CD4-positive, alpha-beta memory T cell (primary cell): Measurements from ENCODE around the gene TBL1X. TPM values are rescaled to one million over a fixed set of nuclear protein-coding genes. Genes with fewer than 3 reads are reported as not detected.

ENCODE experiments used
- CTCF ChIA-PET: fragments of 350-600 bp; sonication (Branson Sonifier 250); formaldehyde crosslinking; loops from one replicate; lab custom pipeline; 2021; ENCODE audit warnings: inconsistent platforms; ENCODE audit not compliant: partially characterized antibody; lab: Charles Lee
- POLR2A ChIA-PET: fragments of 350-600 bp; sonication (Branson Sonifier 250); formaldehyde crosslinking; loops from one replicate; lab custom pipeline; 2021; ENCODE audit not compliant: partially characterized antibody; lab: Charles Lee
- DNase-seq, 5 donors: peaks; one replicate each; pipeline versions ENCODE4 v3.0.0 to v3.0.0-alpha.2; 2020 to 2022; ENCODE audit warnings: mixed read lengths in 1 of 5
- H3K27ac ChIP-seq: one replicate; pipeline ENCODE4 v1.7.0; 2013; ENCODE audit warnings: low read depth, low read length
- H3K27me3 ChIP-seq: 2 replicates; pipeline ENCODE4 v1.7.0; 2013; ENCODE audit warnings: mild to moderate bottlenecking, low read length, moderate library complexity; ENCODE audit not compliant: insufficient read depth
- H3K36me3 ChIP-seq: 2 replicates; pipeline ENCODE4 v1.7.0; 2013; ENCODE audit warnings: mild to moderate bottlenecking, low read length, moderate library complexity; ENCODE audit not compliant: insufficient read depth
- H3K4me1 ChIP-seq: 2 replicates; pipeline ENCODE4 v1.7.0; 2013; ENCODE audit warnings: mild to moderate bottlenecking, low read length, moderate library complexity; ENCODE audit not compliant: insufficient read depth
- H3K4me3 ChIP-seq, 2 donors: one replicate each; pipeline ENCODE4 v1.7.0; 2013; ENCODE audit warnings: low read length in 2 of 2, mild to moderate bottlenecking in 1 of 2
- H3K9me3 ChIP-seq, 2 donors: one replicate each; pipeline ENCODE4 v1.7.0; 2013; ENCODE audit warnings: low read length in 2 of 2, control low read depth in 1 of 2; ENCODE audit not compliant: control insufficient read depth in 1 of 2
- H3K27ac Mint-ChIP-seq, 7 donors: one replicate each; pipeline ENCODE4 v1.8.0; 2020 to 2021; ENCODE audit warnings: mixed read lengths in 7 of 7, mild to moderate bottlenecking in 6 of 7, inconsistent platforms in 3 of 7, moderate library complexity in 3 of 7
- H3K27me3 Mint-ChIP-seq, 2 donors: one replicate each; pipeline ENCODE4 v1.8.0; 2020 to 2021; ENCODE audit warnings: mixed read lengths in 2 of 2
- H3K36me3 Mint-ChIP-seq, 2 donors: one replicate each; pipeline ENCODE4 v1.8.0; 2020 to 2021; ENCODE audit warnings: mixed read lengths in 2 of 2, inconsistent platforms in 1 of 2, mild to moderate bottlenecking in 1 of 2
- H3K4me1 Mint-ChIP-seq, 4 donors: one replicate each; pipeline ENCODE4 v1.8.0; 2020 to 2021; ENCODE audit warnings: mixed read lengths in 4 of 4, mild to moderate bottlenecking in 1 of 4
- H3K4me3 Mint-ChIP-seq, 8 donors: one replicate each; pipeline ENCODE4 v1.8.0; 2020 to 2021; ENCODE audit warnings: mixed read lengths in 8 of 8, mild to moderate bottlenecking in 7 of 8, moderate library complexity in 6 of 8, inconsistent platforms in 3 of 8
- H3K9me3 Mint-ChIP-seq, 8 donors: one replicate each; pipeline ENCODE4 v1.8.0; 2020 to 2021; ENCODE audit warnings: mixed read lengths in 8 of 8, mild to moderate bottlenecking in 5 of 8, inconsistent platforms in 3 of 8, moderate library complexity in 1 of 8
- intact Hi-C: fragments of 100-400 bp; cut with micrococcal nuclease; formaldehyde crosslinking; loops from one replicate; pipeline ENCODE4 v1.15.1; 2023
- polyA plus RNA-seq, 2 donors: library from polyadenylated mRNA; unstranded; fragments of 300-500 nt; fragmentation: Illumina TruSeq; gene quantifications; one replicate each; pipeline ENCODE4 v1.2.3, GENCODE V29; 2021
- total RNA-seq, 2 experiments: library from RNA; stranded (reverse); gene quantifications; one replicate each; pipeline ENCODE4 v1.2.3, GENCODE V29; 2021

Gene TBL1X
- total and polyA plus RNA-seq, 4 experiments from 2014 or later, result 6.1 to 50.5 (median 34.3) TPM

GRCh38 chrX:9634551-9634950, 169.7 kb downstream of the TBL1X start:
- H3K4me3 Mint-ChIP-seq, result no peak overlapping the region
- no peak for DNase-seq
- no peak overlapping the region for H3K27ac ChIP-seq
- H3K27me3 ChIP-seq, result no peaks in the 10 kb centered on the region
- no peaks in the 10 kb centered on the region for H3K27me3 Mint-ChIP-seq
- ChIA-PET POLR2A (no interaction called here), CTCF (no interaction called here)
- peaks cover 0 to 4% of the 10 kb centered on the region in 2 donors for H3K36me3 Mint-ChIP-seq
- intact Hi-C loops, result no loop called here
- H3K4me1 ChIP-seq, result no peaks in the 10 kb centered on the region
- peaks cover 3 to 10% (median 6%) of the 10 kb centered on the region in 4 donors for H3K4me1 Mint-ChIP-seq
- H3K4me3 ChIP-seq, result no peak overlapping the region
- no peaks in the 10 kb centered on the region for H3K9me3 ChIP-seq
- H3K27ac Mint-ChIP-seq, result peak overlapping the region in 1 of 7 donors; percentile 67
- H3K9me3 Mint-ChIP-seq, result peaks cover 0 to 2% (median 0%) of the 10 kb centered on the region in 8 donors
- H3K36me3 ChIP-seq, result no peaks in the 10 kb centered on the region

- H3K27ac ChIP-seq, result no peak overlapping the region
- ChIA-PET CTCF (no interaction called here), POLR2A (no interaction called here)
- H3K4me1 ChIP-seq, result no peaks in the 10 kb centered on the region
- H3K27me3 ChIP-seq, result no peaks in the 10 kb centered on the region
- no peak for DNase-seq
- H3K4me3 ChIP-seq, result no peak overlapping the region
- peaks cover 0 to 4% of the 10 kb centered on the region in 2 donors for H3K36me3 Mint-ChIP-seq
- no peak overlapping the region for H3K4me3 Mint-ChIP-seq
- no peaks in the 10 kb centered on the region for H3K27me3 Mint-ChIP-seq
- H3K36me3 ChIP-seq, result no peaks in the 10 kb centered on the region
- intact Hi-C loops, result no loop called here
- H3K9me3 Mint-ChIP-seq, result peaks cover 0 to 2% (median 0%) of the 10 kb centered on the region in 8 donors
- peaks cover 3 to 10% (median 4%) of the 10 kb centered on the region in 4 donors for H3K4me1 Mint-ChIP-seq
- H3K27ac Mint-ChIP-seq, result no peak overlapping the region
- H3K9me3 ChIP-seq, result no peaks in the 10 kb centered on the region
These were observed 170.5 kb downstream of the TBL1X start for GRCh38 chrX:9635368-9635767.

GRCh38 chrX:9635803-9636202, 170.9 kb downstream of the TBL1X start:
- Mint-ChIP-seq H3K27me3 (no peaks in the 10 kb centered on the region), H3K4me3 (no peak overlapping the region), H3K27ac (no peak overlapping the region), H3K9me3 (peaks cover 0 to 2% (median 0%) of the 10 kb centered on the region in 8 donors), H3K4me1 (peaks cover 3 to 10% (median 4%) of the 10 kb centered on the region in 4 donors), H3K36me3 (peaks cover 0 to 4% of the 10 kb centered on the region in 2 donors)
- H3K27me3 ChIP-seq, result no peaks in the 10 kb centered on the region
- no peak overlapping the region for H3K4me3 ChIP-seq
- H3K27ac ChIP-seq, result no peak overlapping the region
- ChIA-PET POLR2A (no interaction called here), CTCF (no interaction called here)
- H3K9me3 ChIP-seq, result no peaks in the 10 kb centered on the region
- no peaks in the 10 kb centered on the region for H3K36me3 ChIP-seq
- no peak for DNase-seq
- intact Hi-C loops, result no loop called here
- H3K4me1 ChIP-seq, result no peaks in the 10 kb centered on the region

- CTCF ChIA-PET, result no interaction called here
- no peaks in the 10 kb centered on the region for H3K9me3 Mint-ChIP-seq
- Histone ChIP-seq H3K27me3 (no peaks in the 10 kb centered on the region), H3K4me3 (no peak overlapping the region), H3K36me3 (no peaks in the 10 kb centered on the region), H3K4me1 (peaks cover 4% of the 10 kb centered on the region), H3K27ac (no peak overlapping the region), H3K9me3 (no peaks in the 10 kb centered on the region)
- no peaks in the 10 kb centered on the region for H3K27me3 Mint-ChIP-seq
- H3K27ac Mint-ChIP-seq, result no peak overlapping the region
- intact Hi-C loops, result no loop called here
- H3K4me3 Mint-ChIP-seq, result no peak overlapping the region
- no peak for DNase-seq
- peaks cover 0 to 1% of the 10 kb centered on the region in 2 donors for H3K36me3 Mint-ChIP-seq
- POLR2A ChIA-PET, result no interaction called here
- peaks cover 5 to 27% (median 16%) of the 10 kb centered on the region in 4 donors for H3K4me1 Mint-ChIP-seq
These were observed 174.0 kb downstream of the TBL1X start for GRCh38 chrX:9638871-9639270.

GRCh38 chrX:9642270-9642995, 177.6 kb downstream of the TBL1X start:
- POLR2A ChIA-PET, result no interaction called here
- H3K27me3 Mint-ChIP-seq, result no peaks in the 10 kb centered on the region
- CTCF ChIA-PET, result no interaction called here
- H3K4me1 Mint-ChIP-seq, result peaks cover 10 to 39% (median 22%) of the 10 kb centered on the region in 4 donors
- H3K27ac Mint-ChIP-seq, result peak overlapping the region in 4 of 7 donors; percentile 6 to 75 (median 36)
- H3K36me3 ChIP-seq, result no peaks in the 10 kb centered on the region
- H3K27ac ChIP-seq, result no peak overlapping the region
- no peaks in the 10 kb centered on the region for H3K9me3 Mint-ChIP-seq
- no peaks in the 10 kb centered on the region for H3K27me3 ChIP-seq
- H3K4me3 Mint-ChIP-seq, result no peak overlapping the region
- peaks cover 0 to under 1% of the 10 kb centered on the region in 2 donors for H3K36me3 Mint-ChIP-seq
- intact Hi-C loops, result no loop called here
- H3K4me3 ChIP-seq, result no peak overlapping the region
- no peaks in the 10 kb centered on the region for H3K9me3 ChIP-seq
- H3K4me1 ChIP-seq, result peaks cover 10% of the 10 kb centered on the region
- no peak for DNase-seq

GRCh38 chrX:9643807-9644206, 178.9 kb downstream of the TBL1X start:
- Mint-ChIP-seq H3K36me3 (no peaks in the 10 kb centered on the region), H3K9me3 (no peaks in the 10 kb centered on the region), H3K27ac (peak overlapping the region in 6 of 7 donors; percentile 26 to 88 (median 82)), H3K4me1 (peaks cover 10 to 38% (median 20%) of the 10 kb centered on the region in 4 donors), H3K27me3 (no peaks in the 10 kb centered on the region), H3K4me3 (peak overlapping the region in 3 of 8 donors; percentile 32 to 42 (median 32))
- intact Hi-C loops, result no loop called here
- CTCF ChIA-PET, result no interaction called here
- POLR2A ChIA-PET, result no interaction called here
- H3K27ac ChIP-seq, result no peak overlapping the region
- H3K4me1 ChIP-seq, result peaks cover 10% of the 10 kb centered on the region
- H3K36me3 ChIP-seq, result no peaks in the 10 kb centered on the region
- H3K27me3 ChIP-seq, result no peaks in the 10 kb centered on the region
- no peak for DNase-seq
- no peak overlapping the region for H3K4me3 ChIP-seq
- no peaks in the 10 kb centered on the region for H3K9me3 ChIP-seq

GRCh38 chrX:9644335-9644734, 179.5 kb downstream of the TBL1X start:
- Mint-ChIP-seq H3K27me3 (no peaks in the 10 kb centered on the region), H3K4me3 (peak overlapping the region in 5 of 8 donors; percentile 20 to 63 (median 32)), H3K4me1 (peaks cover 10 to 35% (median 20%) of the 10 kb centered on the region in 4 donors), H3K27ac (peak overlapping the region in 6 of 7 donors; percentile 63 to 88 (median 82)), H3K36me3 (no peaks in the 10 kb centered on the region), H3K9me3 (no peaks in the 10 kb centered on the region)
- POLR2A ChIA-PET, result no interaction called here
- intact Hi-C loops, result no loop called here
- CTCF ChIA-PET, result no interaction called here
- no peak overlapping the region for H3K27ac ChIP-seq
- peaks cover 10% of the 10 kb centered on the region for H3K4me1 ChIP-seq
- H3K4me3 ChIP-seq, result no peak overlapping the region
- H3K36me3 ChIP-seq, result no peaks in the 10 kb centered on the region
- H3K27me3 ChIP-seq, result no peaks in the 10 kb centered on the region
- peak; percentile 45 to 72 (median 55) for DNase-seq
- no peaks in the 10 kb centered on the region for H3K9me3 ChIP-seq
